ENCODE data around the gene PTAFR.

PTAFR gene

DNA sequence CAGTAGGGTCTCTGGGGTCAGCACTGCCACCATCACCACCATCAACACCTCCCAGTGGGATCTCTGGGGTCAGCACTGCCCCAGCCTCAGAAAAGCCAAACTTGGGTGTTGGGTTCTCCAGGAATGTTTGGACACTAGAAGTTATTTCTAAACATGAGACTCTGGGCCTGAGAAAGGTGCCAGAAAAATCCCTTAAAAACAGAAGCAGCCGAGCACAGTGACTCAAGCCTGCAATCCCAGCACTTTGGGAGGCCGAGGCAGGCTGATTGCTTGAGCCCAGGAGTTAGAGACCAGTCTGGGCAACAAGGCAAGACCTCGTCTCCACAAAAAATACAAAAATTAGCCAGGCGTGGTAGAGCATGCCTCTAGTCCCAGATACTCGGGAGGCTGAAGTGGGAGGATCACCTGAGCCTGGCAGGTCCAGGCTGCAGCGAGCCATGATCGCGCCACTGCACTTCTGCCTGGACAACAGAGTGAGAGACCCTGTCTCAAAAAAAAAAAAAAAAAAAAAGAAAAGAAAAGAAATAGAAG lies 470 bp downstream of the PTAFR start:
- DNase-seq: no peak

DNA sequence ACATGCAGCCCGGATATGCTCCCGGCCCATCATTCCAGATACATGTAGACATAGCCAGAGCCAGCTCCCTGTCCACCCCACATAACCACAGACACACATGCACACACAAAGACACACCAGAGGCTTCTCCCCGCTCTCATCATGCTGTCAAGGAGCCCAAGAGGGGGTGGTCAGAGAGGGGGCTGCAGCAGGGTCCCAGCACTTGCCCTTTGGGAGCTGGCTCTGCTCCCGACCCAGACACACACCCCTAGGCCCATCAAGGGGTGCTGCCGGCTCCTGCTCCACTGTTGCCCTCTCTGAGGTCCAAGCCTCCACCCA lies 2.6 kb downstream of the PTAFR start:
- DNase-seq: no peak

DNA sequence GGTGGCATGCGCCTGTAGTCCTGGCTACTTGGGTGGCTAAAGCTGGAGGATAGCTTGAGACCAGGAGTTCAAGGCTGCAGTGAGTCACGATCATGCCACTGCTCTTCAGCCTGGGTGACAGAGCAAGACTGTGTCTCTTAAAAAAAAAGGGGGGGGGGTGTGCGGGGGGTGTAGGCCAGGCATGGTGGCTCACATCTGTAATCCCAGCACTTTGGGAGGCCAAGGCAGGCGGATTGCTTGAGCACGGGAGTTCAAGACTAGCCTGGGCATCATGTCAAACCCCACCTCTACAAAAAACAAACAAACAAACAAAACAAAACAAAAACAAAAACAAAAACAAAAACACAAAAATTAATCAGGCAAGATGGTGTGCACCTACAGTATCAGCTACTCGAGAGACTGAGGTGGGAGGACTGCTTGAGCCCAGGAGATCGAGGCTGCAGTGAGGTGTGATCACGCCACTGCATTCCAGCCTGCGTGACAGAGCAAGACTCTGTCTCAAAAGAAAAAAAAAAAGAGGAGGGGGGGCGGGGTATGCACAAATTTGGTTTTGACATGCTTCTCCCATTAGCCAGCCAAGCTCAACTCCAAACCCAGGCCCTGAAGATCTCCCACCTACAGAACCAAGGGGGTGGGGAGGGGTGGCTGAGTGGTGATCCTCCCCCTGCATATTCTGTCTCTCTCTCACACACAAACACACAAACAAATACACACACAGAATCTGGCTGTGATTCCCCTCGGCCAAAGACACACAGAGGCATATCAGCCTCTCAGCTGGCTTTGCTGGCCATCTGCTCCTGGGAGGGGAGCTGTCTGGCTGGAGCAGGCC lies 3.1 kb downstream of the PTAFR start:
- DNase-seq: peak in 6 of 14 donors; percentile 14 to 35 (median 29)

DNA sequence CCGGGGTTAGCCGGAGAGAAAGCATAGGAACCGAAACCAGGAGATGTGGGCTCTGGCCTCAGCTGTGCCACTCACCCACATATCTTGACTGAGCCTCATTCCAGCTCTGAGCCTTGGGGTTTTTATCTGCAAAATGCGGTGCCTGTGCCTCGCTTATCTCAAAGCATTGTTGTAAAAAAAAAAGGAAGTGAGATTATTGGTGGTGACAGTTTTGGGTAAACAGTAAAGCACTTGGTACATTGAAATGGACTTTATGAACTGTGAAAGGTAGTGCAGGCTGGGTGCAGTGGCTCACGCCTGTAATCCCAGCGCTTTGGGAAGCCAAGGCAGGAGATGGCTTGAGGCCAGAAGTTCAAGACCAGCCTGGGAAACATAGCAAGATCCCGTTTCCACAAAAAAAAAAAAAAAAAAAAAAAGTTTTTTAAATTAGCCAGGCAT lies 3.8 kb downstream of the PTAFR start:
- peak in 6 of 14 donors; percentile 5 to 50 (median 27) for DNase-seq

DNA sequence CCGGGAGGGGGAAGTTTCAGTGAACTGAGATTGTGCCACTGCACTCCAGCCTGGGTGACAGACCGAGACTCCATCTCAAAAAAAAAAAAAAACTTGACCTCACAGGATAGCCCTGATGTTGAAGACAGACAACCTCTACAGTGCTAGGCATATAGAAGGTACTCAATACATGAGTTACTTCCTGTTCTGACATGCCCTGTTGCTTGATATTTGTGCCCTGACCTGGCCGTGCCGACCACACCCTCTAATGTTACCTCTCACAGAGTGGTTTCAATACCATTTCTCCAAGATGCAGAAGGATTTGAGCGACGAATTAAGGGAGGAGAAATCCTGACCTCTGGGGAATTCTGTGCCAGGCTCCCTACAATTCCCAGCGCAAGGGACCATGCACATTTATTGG lies 5.2 kb downstream of the PTAFR start:
- DNase-seq: no peak

DNA sequence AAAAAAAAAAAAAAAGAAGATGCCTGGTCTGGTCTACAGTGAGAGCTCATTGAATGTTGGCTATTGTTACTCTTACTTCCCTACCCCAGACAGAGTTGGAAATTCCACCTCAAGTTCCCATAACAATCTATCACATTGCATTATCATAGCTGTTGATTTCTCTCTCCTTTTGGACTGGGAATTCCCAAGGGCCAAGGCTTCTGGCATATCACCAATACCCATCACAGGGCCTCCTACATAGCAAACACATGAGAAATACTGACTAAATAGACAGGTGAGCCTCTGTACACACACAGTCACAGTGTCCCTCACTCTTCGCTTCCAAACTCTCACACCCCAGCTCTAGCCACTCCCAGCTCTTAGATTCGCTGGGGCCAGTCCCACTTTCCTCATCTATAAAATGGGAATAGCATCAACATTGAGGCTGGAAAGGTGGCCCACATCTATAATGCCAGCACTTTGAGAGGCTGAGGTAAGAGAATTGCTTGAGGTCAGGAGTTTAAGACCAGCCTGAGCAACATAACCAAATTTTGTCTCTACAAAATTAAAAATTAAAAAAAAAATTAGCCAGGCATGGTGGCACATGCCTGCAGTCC lies 6.4 kb downstream of the PTAFR start:
- no peak for DNase-seq

DNA sequence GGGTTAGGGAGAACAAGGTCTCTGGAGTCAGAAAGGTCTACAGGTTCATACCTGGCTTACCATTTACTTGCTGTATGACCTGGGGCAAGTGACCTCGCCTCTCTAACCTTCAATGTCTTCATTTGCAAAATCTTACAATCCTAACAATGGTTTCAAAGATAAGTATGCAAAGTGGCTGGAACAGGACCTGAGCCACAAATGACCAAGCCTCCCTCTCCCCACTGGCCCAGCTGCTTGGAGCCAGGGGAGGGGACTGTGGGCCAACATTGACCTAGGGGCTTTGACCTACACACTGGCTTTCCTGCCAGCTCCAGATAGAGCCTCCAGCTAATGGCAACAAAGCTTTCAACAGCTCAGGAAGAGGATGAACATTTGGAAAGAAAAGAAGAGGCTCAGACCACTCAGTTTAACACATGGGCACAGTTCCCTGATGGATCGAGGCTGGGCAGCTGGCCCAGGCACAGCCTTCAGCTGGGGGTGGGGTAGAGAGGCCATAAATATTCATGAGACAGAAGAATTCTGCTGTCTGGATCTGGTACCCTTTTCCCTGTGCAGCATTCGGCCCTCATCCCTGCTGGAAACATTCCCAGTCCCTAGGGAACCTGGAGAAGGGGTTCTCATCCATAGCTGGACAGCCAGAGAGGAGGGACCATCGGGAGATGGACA lies 12.9 kb downstream of the PTAFR start:
- DNase-seq: peak in 11 of 14 donors; percentile 2 to 75 (median 59)

DNA sequence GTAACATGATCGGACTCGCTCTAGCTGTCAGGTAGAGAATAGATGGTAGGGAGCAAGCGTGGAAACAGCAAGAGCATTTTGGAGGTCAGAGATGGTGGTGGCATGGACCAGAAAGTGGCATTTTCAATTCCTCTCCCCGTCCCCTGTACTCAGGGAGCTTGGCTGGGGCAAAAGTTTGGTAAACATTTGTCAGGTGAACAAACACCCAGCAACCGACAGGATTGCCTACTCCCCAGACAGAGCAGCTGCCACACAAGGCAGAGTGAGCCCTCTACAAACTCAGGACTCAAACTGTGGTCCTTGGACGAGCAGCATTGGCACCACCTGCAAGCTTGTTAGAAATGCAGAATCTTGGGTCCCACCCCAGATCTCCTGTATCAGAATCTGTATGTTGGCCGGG lies 14.3 kb downstream of the PTAFR start:
- no peak for DNase-seq

DNA sequence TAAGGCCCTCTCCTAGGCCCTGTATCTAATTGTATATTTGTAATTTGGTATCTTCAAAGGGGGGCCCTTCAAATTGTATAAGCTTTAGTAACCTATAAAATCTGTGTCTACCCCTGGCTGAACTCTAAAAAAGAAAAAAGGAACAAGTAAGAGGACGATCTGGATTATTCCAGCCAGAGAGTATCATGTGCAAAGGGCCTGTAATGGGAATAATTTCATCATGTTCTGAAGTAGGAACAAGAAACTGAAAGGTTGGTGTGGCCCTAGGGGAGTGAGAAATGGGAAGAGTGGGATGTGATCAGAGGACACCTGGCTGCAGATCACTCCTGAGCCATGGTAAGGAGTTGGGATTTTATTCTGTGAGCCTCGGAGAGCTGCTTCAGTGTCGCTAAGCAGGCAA lies 14.7 kb downstream of the PTAFR start:
- DNase-seq: no peak

DNA sequence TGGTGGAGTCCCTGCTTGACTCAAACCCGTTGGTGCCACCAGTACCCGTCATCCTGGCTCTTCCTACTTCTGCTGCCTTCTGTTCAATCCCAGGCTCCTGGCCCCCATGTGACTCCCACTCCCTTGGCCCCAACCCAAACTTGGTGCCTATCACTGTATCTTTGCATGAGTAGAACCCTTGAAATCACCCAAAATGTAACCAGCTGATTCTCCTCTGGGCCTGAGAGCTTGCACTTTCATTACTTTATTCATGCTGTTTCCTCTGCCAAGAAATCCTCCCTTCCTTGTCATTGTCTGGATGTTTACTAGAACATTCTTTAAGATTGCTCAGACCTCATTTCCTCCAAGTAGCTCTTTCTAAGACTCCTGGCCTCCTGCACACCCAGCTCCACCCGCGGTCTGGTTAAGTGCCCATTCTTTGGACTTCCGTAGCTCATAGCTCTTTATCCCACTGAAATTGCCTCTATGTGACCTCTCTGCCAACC lies 15.7 kb downstream of the PTAFR start:
- DNase-seq: peak in 1 of 14 donors; percentile 12

DNA sequence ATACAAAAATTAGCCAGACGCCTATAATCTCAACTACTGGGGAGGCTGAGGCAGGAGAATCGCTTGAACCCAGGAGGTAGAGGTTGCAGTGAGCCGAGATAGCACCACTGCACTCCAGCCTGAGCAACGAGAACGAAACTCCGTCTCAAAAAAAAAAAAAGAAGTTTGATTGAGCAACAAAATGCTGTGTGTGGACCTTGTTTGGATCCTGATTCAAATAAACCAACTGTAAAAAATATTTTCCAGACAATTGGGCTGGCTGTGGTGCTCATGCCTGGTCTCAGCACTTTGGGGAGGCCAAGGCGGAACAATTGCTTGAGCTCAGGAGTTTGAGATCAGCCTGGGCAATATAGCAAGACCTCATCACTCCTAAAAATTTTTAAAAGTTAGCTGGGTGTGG lies 16.8 kb downstream of the PTAFR start:
- DNase-seq: no peak

DNA sequence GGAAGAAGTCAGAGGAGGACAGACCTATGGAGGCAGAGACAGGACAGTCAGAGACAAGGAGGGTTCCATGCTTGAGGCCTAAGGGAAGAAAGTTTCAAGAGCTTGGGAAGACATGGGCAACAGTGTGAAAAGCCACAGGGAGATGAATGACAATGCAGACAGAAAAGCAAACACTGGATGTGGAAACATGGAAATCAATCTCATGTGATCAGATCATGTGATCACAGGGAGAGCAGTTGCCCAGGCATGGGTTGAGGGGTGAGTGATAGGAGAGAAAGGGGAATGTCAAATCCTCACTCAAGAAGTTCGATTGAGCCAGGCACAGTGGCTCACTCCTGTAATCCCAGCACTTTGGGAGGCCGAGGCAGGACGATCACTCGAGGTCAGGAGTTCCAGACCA lies 17.2 kb downstream of the PTAFR start:
- DNase-seq: no peak

DNA sequence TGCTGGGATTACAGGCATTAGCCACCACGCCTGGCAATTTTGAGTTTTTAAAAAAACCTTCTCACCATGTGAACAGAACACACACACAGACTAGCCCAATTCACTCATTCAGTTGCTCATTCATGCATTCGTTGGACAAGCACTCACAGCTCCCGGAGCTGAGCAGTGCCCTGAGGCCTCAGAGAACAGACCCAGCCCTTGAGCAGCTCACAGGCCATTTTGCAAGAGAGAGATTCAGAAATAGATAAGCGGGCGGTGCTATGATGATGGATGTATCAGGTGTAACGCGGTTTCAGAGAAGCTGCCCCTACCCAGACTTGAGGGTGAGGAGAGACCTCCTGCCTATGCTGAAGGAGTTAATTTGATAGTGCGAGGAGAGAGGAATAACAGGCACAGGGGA lies 18.6 kb downstream of the PTAFR start:
- no peak for DNase-seq

DNA sequence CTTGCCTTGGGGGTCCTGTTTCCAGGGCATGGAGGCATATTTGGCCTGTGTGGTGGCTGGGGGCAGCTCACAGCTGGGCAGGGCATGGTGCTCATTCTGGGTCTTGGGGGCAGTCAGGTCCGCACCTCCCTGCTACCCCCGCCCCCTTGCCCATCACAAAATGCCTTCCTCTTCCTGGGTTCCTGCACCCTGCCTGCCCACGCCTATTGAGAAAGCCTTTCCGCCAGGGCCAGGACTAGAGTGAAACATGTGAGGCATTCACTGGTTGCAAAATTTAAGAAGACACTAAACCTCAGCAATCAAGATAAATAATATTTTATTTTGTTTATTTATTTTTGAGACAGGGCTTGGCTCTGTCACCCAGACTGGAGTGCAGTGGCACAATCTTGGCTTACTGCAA lies 19.7 kb downstream of the PTAFR start:
- DNase-seq: peak in 3 of 14 donors; percentile 12 to 15 (median 14)

DNA sequence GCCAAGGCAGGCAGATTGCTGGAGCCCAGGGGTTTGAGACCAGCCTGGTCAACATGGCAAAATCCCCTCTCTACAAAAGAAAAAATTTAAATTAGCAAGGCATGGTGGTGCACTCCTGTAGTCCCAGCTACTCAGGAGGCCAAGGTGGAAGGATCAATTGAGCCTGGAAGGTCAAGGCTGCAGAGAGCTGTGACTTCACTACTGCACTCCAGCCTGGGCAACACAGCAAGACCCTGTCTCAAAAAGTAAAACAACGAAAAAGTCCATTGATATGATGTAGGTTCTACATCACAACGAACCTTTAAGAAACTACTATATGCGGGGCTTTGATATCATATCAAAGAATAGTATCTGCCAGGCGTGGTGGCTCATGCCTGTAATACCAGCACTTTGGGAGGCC lies 20.9 kb downstream of the PTAFR start:
- no peak for DNase-seq

DNA sequence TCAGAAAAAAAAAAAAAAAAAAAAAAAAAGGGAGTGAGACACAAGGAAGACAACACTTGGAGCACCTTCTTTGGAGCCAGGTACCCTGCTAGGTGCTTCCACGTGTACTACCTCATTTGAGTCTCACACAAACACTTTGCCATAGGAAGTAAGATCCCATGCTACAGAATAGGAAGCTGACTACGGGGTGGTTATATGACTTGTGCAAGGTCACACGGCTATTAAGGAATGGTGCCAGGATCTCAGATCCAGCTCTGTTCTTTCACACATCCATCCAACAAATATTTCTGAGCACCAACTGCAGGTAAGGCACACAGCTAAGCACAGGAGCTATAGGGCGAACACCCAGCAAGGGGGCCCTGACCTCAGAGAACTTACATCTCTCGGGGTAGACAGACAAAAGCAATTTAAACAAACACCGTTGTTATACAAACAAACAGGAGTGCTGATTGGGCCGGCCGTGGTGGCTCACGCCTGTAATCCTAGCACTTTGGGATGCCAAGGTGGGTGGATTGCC lies 22.4 kb downstream of the PTAFR start:
- DNase-seq: no peak

DNA sequence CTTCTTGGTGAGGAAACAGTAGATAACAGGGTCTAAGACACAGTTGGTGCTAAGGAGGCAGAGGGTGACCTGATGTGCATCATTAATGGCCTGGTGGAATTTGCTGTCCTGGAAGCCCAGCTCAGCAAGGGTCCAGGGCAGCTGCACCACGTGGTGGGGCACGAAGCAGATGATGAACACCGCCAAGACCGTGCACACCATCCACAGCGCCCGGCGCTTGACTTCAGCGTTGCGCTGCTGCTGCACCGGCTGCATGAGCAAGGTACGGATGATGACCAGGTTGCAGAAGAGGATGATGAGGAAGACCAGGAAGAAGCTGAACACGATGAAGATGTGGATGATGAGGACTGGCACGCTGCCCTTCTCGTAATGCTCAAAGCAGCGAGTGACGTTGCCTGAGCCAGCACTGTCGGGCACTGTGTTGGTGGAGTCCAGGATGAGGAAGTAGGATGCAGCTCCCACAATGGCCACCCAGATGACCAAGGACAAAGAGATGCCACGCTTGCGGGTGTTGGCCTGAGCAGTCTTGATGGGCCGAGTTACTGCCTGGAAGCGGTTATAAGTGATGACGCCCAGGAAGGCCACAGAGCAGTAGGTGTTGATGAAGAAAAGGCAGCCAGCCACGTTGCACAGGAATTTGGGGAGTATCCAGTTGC lies 26.2 kb downstream of the PTAFR start:
- DNase-seq: no peak

DNA sequence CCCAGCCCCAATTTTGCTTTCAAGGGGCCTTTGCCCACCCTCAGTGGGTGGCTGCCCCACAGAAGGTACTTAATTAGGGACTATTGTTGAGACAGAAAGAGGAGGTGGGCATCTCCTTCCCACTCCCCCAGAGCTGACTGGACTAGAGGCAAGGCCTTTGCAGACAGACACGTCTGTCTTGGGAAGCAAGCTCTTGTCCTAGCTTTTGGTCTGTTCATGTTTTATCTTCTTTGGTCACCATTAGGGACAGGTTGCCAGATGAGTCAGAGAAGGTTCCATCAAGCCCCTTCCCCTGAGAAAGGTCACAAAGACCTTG lies 27.7 kb downstream of the PTAFR start:
- no peak for DNase-seq

DNA sequence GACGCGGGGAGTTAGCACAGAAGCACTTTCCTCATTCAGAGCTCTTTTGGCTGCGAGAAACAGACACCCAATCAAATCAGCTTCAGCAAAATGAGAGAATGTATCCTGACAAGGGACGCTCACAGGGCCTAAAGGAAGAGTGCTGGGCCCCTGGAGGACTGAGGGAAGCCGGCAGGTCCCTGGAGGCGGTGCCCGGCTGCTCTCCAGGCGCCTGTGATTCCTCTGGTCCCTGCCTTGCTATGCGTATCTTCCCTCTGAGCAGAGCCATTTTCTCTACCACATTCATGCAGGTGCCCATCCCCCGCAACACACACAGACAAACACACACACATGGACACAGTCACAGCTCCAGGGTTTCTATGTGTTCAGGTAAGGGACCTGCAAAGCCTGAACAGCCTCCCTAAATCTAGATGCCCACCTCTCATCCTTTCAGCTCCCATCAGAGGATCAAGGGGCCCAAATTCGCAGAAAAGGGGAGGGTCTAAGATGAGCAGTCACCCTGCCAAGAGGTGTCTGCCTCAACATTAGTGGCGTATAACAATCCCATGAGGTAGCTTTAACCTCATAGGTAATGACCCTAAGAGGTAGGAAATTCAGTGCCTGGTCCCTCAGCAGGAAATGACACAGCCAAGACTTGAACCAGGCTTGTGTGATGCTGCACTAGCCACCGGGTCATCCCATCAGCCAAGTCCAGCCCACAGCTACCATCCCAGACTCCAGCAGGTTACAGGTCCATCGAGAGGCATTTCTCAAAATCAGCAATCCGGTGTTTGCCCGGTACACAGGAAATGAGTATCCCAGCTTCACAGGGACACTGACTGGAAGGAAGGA lies 29.0 kb downstream of the PTAFR start:
- no peak for DNase-seq

DNA sequence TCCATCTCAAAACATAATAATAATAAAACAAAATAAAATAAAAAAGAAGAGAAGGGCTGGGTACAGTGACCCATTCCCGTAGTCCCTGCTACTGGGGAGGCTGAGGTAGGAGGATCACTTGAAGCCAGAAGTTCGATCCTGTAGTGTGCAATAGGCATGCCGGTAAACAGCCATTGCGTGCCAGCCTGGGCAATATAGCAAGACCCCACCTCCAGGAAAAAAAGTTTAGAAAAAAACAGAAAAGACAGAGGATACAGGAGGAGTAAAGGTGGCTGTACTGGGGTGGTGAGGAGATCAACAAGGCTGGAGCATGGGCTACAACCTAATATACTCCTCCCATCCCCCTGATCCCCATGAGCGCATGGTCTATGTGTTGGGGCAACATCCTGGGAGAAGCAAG lies 30.8 kb downstream of the PTAFR start:
- DNase-seq: no peak

DNA sequence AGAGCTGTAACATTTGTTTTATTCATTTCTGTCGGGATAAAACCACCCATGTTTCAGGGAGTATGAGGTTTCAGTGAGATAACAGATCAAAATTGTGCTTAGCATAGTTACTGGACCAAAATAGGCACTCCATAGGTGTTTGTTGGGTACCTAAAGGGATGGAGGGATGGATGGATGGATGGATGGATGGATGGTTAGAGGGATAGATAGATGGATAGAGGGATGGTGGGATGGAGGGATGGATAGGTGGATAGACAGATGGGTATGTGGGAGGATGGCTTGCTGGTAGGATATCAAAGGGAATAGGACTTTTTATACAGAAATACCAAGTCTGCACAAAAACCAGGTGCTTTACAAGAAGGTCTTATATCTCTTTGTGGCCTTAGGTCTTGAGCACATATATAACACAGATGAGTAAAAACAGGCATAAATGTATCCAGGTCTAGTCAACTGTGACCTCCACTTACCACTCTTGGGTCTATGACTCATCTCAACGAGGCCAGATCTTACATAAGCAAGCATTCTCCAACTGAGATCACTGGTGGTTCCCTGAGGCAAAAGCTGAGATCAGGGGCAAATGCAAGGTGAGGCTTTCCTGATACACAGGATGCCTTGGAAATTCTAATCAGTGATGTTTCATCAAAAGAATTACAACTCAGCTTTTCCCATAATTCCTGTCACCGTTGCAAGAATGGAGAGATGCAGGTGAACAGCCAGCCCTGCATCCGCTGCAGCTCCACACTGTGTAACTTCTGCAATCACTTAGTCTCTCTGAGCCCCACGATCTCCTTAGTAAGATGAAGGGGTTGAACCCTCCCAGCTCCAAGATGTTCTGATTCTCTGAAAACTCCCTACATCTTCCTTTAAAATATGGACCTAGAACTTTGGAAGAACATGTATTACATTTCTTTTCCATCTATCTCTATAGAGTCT lies 32.0 kb downstream of the PTAFR start:
- DNase-seq: no peak

Data from C1 segment of cervical spinal cord (tissue), 14 donors.